ENCODE data around the gene CYP39A1.

The CYP39A1 gene

GRCh38 chr6:46541556-46541955, 111.1 kb downstream of the CYP39A1 start:
- CTCF ChIA-PET = interaction anchor here (0.7 kb wide), 1 partner anchor 69 kb away, joined by 3 read pairs; no protein-coding TSS in a partner anchor
- DNase-seq (ENCODE audit: low spot score) = no peak
- POLR2A ChIA-PET (ENCODE audit: low non-redundant PET) = interaction anchor here (0.6 kb wide), 1 partner anchor 13 kb away, joined by 3 read pairs; no protein-coding TSS in a partner anchor
- no peak overlapping the region for H3K27ac ChIP-seq
- no peak for TF ChIP-seq CTCF (conservative IDR thresholded peaks at IDR 0.05; ENCODE audit: low read depth)

DNA sequence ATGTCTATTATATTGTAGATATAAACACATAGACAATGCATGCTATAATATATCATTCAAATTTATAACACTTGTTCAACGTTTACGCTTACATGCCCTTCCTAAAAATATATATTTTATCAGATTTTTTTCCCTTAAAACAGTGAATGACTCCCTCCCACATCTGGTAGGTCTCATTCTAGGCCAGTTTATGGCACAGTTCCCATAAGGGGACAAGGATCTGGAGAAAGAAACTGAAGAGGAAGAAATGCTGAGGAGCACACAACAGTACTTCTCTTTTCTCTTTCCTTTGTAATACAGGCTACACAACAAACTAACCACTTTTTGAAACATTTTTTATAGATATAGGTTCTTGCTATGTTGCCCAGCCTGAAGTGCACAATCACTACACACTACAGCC, 112.8 kb downstream of the CYP39A1 start:
- POLR2A ChIA-PET (ENCODE audit: low non-redundant PET) = no interaction called here
- no peak for DNase-seq (ENCODE audit: low spot score)
- no peak overlapping the region for H3K27ac ChIP-seq
- CTCF ChIA-PET = no interaction called here
- TF ChIP-seq CTCF (conservative IDR thresholded peaks at IDR 0.05; ENCODE audit: low read depth) = no peak

DNA sequence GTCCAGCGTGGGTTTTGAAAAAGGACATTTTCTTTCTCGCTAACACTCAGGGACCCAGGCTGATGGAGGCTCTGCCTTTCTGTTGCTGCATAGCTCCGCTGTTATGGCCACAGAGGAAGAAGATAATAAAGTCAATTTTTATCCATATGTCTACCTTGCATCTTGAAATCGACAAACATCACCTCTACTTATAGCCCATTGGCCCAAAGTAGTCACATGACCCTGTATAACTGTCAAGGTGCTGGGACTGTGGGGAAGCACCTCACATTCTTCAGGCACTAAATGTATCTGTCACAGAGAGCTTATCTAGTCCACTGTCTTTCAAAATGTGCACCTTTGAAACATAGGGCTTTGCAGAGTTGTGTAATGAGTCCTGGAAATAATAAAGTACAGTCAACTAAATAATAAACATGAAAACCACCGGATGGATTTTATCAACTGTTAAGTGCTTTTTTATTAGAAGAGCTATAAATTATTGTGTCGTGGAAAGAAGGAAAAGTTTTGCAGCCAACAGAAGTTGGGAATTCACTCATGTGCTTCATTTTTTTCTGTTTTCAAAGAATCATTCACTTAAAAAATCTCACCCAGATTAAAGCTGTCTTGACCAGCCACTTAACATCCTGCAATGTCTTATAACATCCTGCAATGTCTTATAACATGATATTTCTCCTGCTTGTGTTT, 113.7 kb downstream of the CYP39A1 start:
- no peak for DNase-seq (ENCODE audit: low spot score)
- POLR2A ChIA-PET (ENCODE audit: low non-redundant PET) = no interaction called here
- H3K27ac ChIP-seq = no peak overlapping the region
- CTCF ChIA-PET = no interaction called here
- TF ChIP-seq CTCF (conservative IDR thresholded peaks at IDR 0.05; ENCODE audit: low read depth) = no peak

- ChIA-PET CTCF (no interaction called here), POLR2A (ENCODE audit: low non-redundant PET) (no interaction called here)
These were observed 121.7 kb downstream of the CYP39A1 start for GRCh38 chr6:46530896-46531295.

GRCh38 chr6:46528961-46529750, 123.5 kb downstream of the CYP39A1 start:
- no peak overlapping the region for H3K27ac ChIP-seq
- no peak for TF ChIP-seq CTCF (conservative IDR thresholded peaks at IDR 0.05; ENCODE audit: low read depth)
- DNase-seq (ENCODE audit: low spot score) = no peak
- CTCF ChIA-PET = no interaction called here
- POLR2A ChIA-PET (ENCODE audit: low non-redundant PET) = no interaction called here

More at GRCh38 chr6:46530896-46531295, 121.7 kb downstream of the CYP39A1 start:
- TF ChIP-seq CTCF (conservative IDR thresholded peaks at IDR 0.05; ENCODE audit: low read depth) = no peak
- DNase-seq (ENCODE audit: low spot score) = no peak
- H3K27ac ChIP-seq = no peak overlapping the region

GRCh38 chr6:46526607-46527006, 126.0 kb downstream of the CYP39A1 start:
- CTCF ChIA-PET = interaction anchor here (0.6 kb wide), 1 partner anchor 71 kb away, joined by 3 read pairs; no protein-coding TSS in a partner anchor
- no peak for TF ChIP-seq CTCF (conservative IDR thresholded peaks at IDR 0.05; ENCODE audit: low read depth)
- no peak for DNase-seq (ENCODE audit: low spot score)
- H3K27ac ChIP-seq = no peak overlapping the region
- POLR2A ChIA-PET (ENCODE audit: low non-redundant PET) = no interaction called here

Measured in RWPE1 (cell line).